Ecto neural progenitor cell (in vitro differentiated cells): ENCODE data around the gene RPEL1.
"Not testable (repeated sequence)": the region's sequence is repeated elsewhere in the genome, so short reads cannot be mapped to it uniquely, and the experiment has no call there.

Experiments
- DNase-seq: peaks from one replicate; pipeline ENCODE4 v3.0.0-alpha.2; 2018; ENCODE audit warnings: low spot score

Gene RPEL1

GRCh38 chr10:103245587-103245986 lies at the start of gene RPEL1:
Gene RPEL1 (plus strand): TSS chr10:103245887. CDS start chr10:103245997, 110 bp downstream.
- not testable (repeated sequence) for DNase-seq

GRCh38 chr10:103196516-103196915 lies 49.2 kb upstream of the RPEL1 start:
- no peak for DNase-seq

- no peak for DNase-seq
Measured at GRCh38 chr10:103197174-103197573, 48.5 kb upstream of the RPEL1 start.

GRCh38 chr10:103197903-103198302 lies 47.8 kb upstream of the RPEL1 start:
- no peak for DNase-seq

GRCh38 chr10:103198648-103199047 lies 47.0 kb upstream of the RPEL1 start:
- DNase-seq: no peak

- DNase-seq: no peak
Measured at GRCh38 chr10:103199488-103199887, 46.2 kb upstream of the RPEL1 start.

GRCh38 chr10:103202319-103202718 lies 43.4 kb upstream of the RPEL1 start:
- DNase-seq: no peak

GRCh38 chr10:103203466-103203865 lies 42.2 kb upstream of the RPEL1 start:
- no peak for DNase-seq

GRCh38 chr10:103204353-103205255 lies 41.1 kb upstream of the RPEL1 start:
- DNase-seq: peak; percentile 60

GRCh38 chr10:103205401-103205800 lies 40.3 kb upstream of the RPEL1 start:
- DNase-seq: not testable (repeated sequence)

GRCh38 chr10:103206715-103207114 lies 39.0 kb upstream of the RPEL1 start:
- not testable (repeated sequence) for DNase-seq

GRCh38 chr10:103207141-103207540 lies 38.5 kb upstream of the RPEL1 start:
- no peak for DNase-seq

- DNase-seq: not testable (repeated sequence)
Measured at GRCh38 chr10:103207643-103208042, 38.0 kb upstream of the RPEL1 start.

- not testable (repeated sequence) for DNase-seq
Measured at GRCh38 chr10:103210262-103210661, 35.4 kb upstream of the RPEL1 start.

GRCh38 chr10:103215601-103216000 lies 30.1 kb upstream of the RPEL1 start:
- DNase-seq: no peak

GRCh38 chr10:103216362-103216761 lies 29.3 kb upstream of the RPEL1 start:
- DNase-seq: not testable (repeated sequence)

- no peak for DNase-seq
Measured at GRCh38 chr10:103224133-103224532, 21.6 kb upstream of the RPEL1 start.

- DNase-seq: not testable (repeated sequence)
Measured at GRCh38 chr10:103224721-103225120, 21.0 kb upstream of the RPEL1 start.

- DNase-seq: no peak
Measured at GRCh38 chr10:103225939-103226338, 19.7 kb upstream of the RPEL1 start.

GRCh38 chr10:103227416-103227815 lies 18.3 kb upstream of the RPEL1 start:
- DNase-seq: no peak

GRCh38 chr10:103231047-103231551 lies 14.6 kb upstream of the RPEL1 start:
- no peak for DNase-seq

GRCh38 chr10:103232131-103232673 lies 13.5 kb upstream of the RPEL1 start:
- DNase-seq: no peak
